ENCODE results near the gene ALG11. TPM values are rescaled to one million over a fixed set of nuclear protein-coding genes. Genes with fewer than 3 reads are reported as not detected.

The ALG11 gene
- total and polyA plus RNA-seq, 2 donors (not counting 1 experiment from before 2014, with no cell fraction given): 3.2 to 38.8 TPM

- H3K36me3 ChIP-seq (replicated peaks in 1 of 2; ENCODE audit: control extremely low read depth in 1 of 2, control insufficient read depth in 1 of 2, extremely low read depth in 1 of 2, insufficient read depth in 2 of 2, low read length in 1 of 2): peaks cover 5 to 40% of the 10 kb centered on the region in 2 experiments
- WGBS (ENCODE audit: insufficient coverage): no CpG with 5 or more reads among the region's 3 CpGs
- H3K27me3 ChIP-seq (replicated peaks in 1 of 4; ENCODE audit: control extremely low read depth in 1 of 4, control insufficient read depth in 3 of 4, insufficient read depth in 4 of 4, low read length in 3 of 4): no peaks in the 10 kb centered on the region
- no peaks in the 10 kb centered on the region for H3K4me1 ChIP-seq (ENCODE audit: control insufficient read depth in 2 of 2, insufficient read depth in 2 of 2, low read length in 2 of 2)
- peaks cover 39% of the 10 kb centered on the region for H3K79me2 ChIP-seq (ENCODE audit: control insufficient read depth, insufficient read depth, low read length)
- H3K27ac ChIP-seq (ENCODE audit: low read length in 2 of 2): no peak overlapping the region
- Mint-ChIP-seq H3K4me3 (no peak overlapping the region), H3K9me3 (ENCODE audit: insufficient read depth) (no peaks in the 10 kb centered on the region), H3K4me1 (peaks cover 6% of the 10 kb centered on the region), H3K27me3 (no peaks in the 10 kb centered on the region), H3K27ac (no peak overlapping the region)
- TF ChIP-seq, protein P1, sequence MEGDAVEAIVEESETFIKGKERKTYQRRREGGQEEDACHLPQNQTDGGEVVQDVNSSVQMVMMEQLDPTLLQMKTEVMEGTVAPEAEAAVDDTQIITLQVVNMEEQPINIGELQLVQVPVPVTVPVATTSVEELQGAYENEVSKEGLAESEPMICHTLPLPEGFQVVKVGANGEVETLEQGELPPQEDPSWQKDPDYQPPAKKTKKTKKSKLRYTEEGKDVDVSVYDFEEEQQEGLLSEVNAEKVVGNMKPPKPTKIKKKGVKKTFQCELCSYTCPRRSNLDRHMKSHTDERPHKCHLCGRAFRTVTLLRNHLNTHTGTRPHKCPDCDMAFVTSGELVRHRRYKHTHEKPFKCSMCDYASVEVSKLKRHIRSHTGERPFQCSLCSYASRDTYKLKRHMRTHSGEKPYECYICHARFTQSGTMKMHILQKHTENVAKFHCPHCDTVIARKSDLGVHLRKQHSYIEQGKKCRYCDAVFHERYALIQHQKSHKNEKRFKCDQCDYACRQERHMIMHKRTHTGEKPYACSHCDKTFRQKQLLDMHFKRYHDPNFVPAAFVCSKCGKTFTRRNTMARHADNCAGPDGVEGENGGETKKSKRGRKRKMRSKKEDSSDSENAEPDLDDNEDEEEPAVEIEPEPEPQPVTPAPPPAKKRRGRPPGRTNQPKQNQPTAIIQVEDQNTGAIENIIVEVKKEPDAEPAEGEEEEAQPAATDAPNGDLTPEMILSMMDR (IDR thresholded peaks at IDR 0.05): no peak
- no peak for TF ChIP-seq EZH2 (IDR thresholded peaks at IDR 0.05; ENCODE audit: borderline replicate concordance, insufficient read depth, low read depth, low read length, poor library complexity, severe bottlenecking)
- CTCF ChIA-PET: no interaction called here
- H4K20me1 ChIP-seq (ENCODE audit: control insufficient read depth, insufficient read depth, low read length, poor library complexity, severe bottlenecking): peaks cover 18% of the 10 kb centered on the region
- no peak overlapping the region for H3K9ac ChIP-seq (ENCODE audit: low read length)
- no peak overlapping the region for H3K4me3 ChIP-seq (ENCODE audit: control extremely low read depth in 1 of 5, extremely low read depth in 1 of 5, insufficient read depth in 1 of 5, low read depth in 2 of 5, low read length in 4 of 5)
- H3K9me3 ChIP-seq (ENCODE audit: control extremely low read depth in 1 of 3, control insufficient read depth in 2 of 3, insufficient read depth in 1 of 3, low read length in 2 of 3): no peaks in the 10 kb centered on the region
- ATAC-seq (ENCODE audit: low read depth) (no peak), DNase-seq (no peak)
- H3K4me2 ChIP-seq (replicated peaks; ENCODE audit: low read depth, low read length, poor library complexity, severe bottlenecking): no peak overlapping the region
- intact Hi-C loops (cut with micrococcal nuclease): no loop called here
- no peak overlapping the region for H2AFZ ChIP-seq (ENCODE audit: insufficient read depth, low read depth, low read length, poor library complexity, severe bottlenecking)
- POLR2A ChIA-PET: no interaction called here
Measured at GRCh38 chr13:52020191-52020590, 8.0 kb downstream of the ALG11 start.

GRCh38 chr13:52022356-52022755 is 10.2 kb downstream of the ALG11 start:
- intact Hi-C loops (cut with micrococcal nuclease): no loop called here
- Histone ChIP-seq H3K79me2 (ENCODE audit: control insufficient read depth, insufficient read depth, low read length) (peaks cover 40% of the 10 kb centered on the region), H2AFZ (ENCODE audit: insufficient read depth, low read depth, low read length, poor library complexity, severe bottlenecking) (no peak overlapping the region), H3K27ac (ENCODE audit: low read length in 2 of 2) (no peak overlapping the region), H3K4me2 (replicated peaks; ENCODE audit: low read depth, low read length, poor library complexity, severe bottlenecking) (no peak overlapping the region), H3K9ac (ENCODE audit: low read length) (no peak overlapping the region), H3K27me3 (replicated peaks in 1 of 4; ENCODE audit: control extremely low read depth in 1 of 4, control insufficient read depth in 3 of 4, insufficient read depth in 4 of 4, low read length in 3 of 4) (no peaks in the 10 kb centered on the region), H3K4me3 (ENCODE audit: control extremely low read depth in 1 of 5, extremely low read depth in 1 of 5, insufficient read depth in 1 of 5, low read depth in 2 of 5, low read length in 4 of 5) (no peak overlapping the region), H3K4me1 (ENCODE audit: control insufficient read depth in 2 of 2, insufficient read depth in 2 of 2, low read length in 2 of 2) (no peaks in the 10 kb centered on the region), H3K36me3 (replicated peaks in 1 of 2; ENCODE audit: control extremely low read depth in 1 of 2, control insufficient read depth in 1 of 2, extremely low read depth in 1 of 2, insufficient read depth in 2 of 2, low read length in 1 of 2) (peaks cover 5 to 51% of the 10 kb centered on the region in 2 experiments), H4K20me1 (ENCODE audit: control insufficient read depth, insufficient read depth, low read length, poor library complexity, severe bottlenecking) (peaks cover 29% of the 10 kb centered on the region), H3K9me3 (ENCODE audit: control extremely low read depth in 1 of 3, control insufficient read depth in 2 of 3, insufficient read depth in 1 of 3, low read length in 2 of 3) (no peaks in the 10 kb centered on the region)
- ChIA-PET CTCF (interaction anchor here (0.6 kb wide), 1 partner anchor 174 kb away, joined by 3 read pairs; no protein-coding TSS in a partner anchor), POLR2A (no interaction called here)
- Mint-ChIP-seq H3K27me3 (no peaks in the 10 kb centered on the region), H3K27ac (no peak overlapping the region), H3K4me1 (peaks cover 13% of the 10 kb centered on the region), H3K9me3 (ENCODE audit: insufficient read depth) (no peaks in the 10 kb centered on the region), H3K4me3 (no peak overlapping the region)
- TF ChIP-seq, protein P1 (IDR thresholded peaks at IDR 0.05): no peak
- no peak for TF ChIP-seq EZH2 (IDR thresholded peaks at IDR 0.05; ENCODE audit: borderline replicate concordance, insufficient read depth, low read depth, low read length, poor library complexity, severe bottlenecking)
- DNase-seq: no peak
- 100% methylated on average over 1 of the region's 2 CpGs for WGBS (ENCODE audit: insufficient coverage)
- ATAC-seq (ENCODE audit: low read depth): no peak
